ENCODE data around the gene NCOA3.

NCOA3 gene

DNA sequence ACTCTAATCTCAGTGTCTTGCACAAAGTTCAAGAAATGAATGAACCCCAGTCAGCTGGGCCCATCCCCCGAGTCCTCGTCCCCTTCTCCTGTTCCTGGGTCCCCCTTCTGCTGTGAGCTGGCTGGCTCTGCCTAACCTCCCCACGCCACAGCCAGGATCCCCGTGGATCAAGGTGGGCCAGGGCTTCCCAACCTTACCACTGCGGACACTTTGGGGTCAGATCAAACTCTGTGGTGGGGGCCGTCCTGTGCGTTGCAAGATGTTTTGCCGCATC, 167.4 kb downstream of the NCOA3 start:
- TF ChIP-seq, protein P1, sequence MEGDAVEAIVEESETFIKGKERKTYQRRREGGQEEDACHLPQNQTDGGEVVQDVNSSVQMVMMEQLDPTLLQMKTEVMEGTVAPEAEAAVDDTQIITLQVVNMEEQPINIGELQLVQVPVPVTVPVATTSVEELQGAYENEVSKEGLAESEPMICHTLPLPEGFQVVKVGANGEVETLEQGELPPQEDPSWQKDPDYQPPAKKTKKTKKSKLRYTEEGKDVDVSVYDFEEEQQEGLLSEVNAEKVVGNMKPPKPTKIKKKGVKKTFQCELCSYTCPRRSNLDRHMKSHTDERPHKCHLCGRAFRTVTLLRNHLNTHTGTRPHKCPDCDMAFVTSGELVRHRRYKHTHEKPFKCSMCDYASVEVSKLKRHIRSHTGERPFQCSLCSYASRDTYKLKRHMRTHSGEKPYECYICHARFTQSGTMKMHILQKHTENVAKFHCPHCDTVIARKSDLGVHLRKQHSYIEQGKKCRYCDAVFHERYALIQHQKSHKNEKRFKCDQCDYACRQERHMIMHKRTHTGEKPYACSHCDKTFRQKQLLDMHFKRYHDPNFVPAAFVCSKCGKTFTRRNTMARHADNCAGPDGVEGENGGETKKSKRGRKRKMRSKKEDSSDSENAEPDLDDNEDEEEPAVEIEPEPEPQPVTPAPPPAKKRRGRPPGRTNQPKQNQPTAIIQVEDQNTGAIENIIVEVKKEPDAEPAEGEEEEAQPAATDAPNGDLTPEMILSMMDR (IDR thresholded peaks at IDR 0.05; ENCODE audit: insufficient read depth, low read depth, low read length, missing control alignments), result no peak
- DNase-seq (ENCODE audit: low read depth), result no peak
- H3K4me3 ChIP-seq (ENCODE audit: low read length), result no peak overlapping the region

DNA sequence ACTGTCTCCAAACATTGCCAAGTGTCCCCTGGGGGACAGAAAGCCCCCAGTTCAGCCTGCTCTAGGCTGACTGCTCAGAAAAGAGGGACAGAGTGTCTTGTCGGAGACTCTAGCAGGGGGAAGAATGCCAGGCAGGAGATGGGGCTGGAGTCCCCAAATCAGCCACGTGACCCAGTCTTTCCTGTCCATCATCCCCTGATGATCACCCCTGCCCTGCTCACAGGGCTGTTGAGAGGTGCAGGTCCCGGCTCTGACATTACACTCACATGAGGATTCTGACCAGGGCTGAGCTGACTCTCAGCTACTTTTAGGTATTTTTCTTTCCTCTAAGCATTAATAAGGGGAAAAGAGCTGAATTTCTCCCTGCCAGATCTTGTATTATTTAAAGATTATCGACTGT, 167.8 kb downstream of the NCOA3 start:
- DNase-seq (ENCODE audit: low read depth), result no peak
- no peak overlapping the region for H3K4me3 ChIP-seq (ENCODE audit: low read length)
- TF ChIP-seq, protein P1 (IDR thresholded peaks at IDR 0.05; ENCODE audit: insufficient read depth, low read depth, low read length, missing control alignments), result no peak

DNA sequence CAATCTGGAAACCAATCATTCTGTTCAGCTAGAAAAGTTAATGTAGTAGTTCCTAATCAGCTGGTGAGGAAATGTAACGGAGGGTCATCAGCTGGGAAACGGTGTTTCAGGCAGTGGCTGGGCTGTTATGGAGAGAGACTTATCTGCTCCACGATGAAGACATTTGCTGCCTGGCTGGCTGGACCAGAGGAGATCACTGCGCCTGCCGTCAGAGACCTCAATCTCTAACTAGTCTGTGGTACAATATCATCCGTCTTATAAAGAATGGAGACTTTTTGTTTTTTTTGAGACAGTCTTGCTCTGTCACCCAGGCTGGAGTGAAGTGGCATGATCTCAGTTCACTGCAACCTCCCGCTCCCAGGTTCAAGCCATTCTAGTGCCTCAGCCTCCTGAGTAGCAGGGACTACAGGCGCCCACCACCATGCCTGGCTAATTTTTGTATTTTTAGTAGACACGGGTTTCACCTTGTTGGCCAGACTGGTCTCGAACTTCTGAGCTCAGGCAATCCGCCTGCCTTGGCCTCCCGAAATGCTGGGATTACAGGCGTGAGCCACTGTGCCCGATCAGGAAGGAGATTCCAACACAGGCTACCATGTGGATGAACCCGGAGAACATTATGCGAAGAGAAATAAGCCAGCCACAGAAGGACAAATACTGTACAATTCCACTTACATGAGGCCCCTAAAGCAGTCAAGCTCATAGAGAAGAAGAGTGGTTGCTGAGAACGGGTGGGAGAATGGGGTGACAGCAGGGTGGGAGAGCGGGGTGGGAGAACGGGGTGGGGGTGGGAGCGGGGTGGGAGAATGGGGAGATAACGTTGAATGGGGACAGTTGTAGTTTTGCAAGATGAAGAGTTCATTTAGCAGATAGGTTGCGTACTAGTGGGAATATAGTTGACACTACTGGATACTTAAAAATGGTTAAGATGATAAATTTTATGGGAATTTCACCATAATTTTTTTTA, 168.5 kb downstream of the NCOA3 start:
- TF ChIP-seq, protein P1 (IDR thresholded peaks at IDR 0.05; ENCODE audit: insufficient read depth, low read depth, low read length, missing control alignments), result no peak
- no peak for DNase-seq (ENCODE audit: low read depth)
- H3K4me3 ChIP-seq (ENCODE audit: low read length), result no peak overlapping the region

DNA sequence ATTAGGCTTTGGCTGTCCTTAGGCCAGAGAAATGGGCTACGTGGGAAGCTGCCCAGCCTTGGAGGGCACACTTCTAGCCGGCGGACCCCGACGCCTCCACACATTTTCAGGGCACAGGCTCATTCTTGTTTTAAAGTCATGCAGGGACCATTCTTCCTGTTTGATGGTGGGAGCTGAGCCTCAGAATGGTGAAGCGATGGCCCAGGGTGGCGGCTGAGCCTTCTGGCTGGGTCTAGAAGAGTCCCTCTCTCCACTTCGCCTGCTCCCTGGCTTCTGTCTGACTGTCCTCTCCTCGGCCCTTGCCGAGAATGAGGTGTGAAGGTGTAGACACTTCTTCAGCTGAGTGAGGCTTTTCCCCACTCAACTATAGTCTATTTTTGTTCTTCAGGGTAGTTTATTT, 169.2 kb downstream of the NCOA3 start:
- no peak overlapping the region for H3K4me3 ChIP-seq (ENCODE audit: low read length)
- no peak for DNase-seq (ENCODE audit: low read depth)
- TF ChIP-seq, protein P1 (IDR thresholded peaks at IDR 0.05; ENCODE audit: insufficient read depth, low read depth, low read length, missing control alignments), result no peak

DNA sequence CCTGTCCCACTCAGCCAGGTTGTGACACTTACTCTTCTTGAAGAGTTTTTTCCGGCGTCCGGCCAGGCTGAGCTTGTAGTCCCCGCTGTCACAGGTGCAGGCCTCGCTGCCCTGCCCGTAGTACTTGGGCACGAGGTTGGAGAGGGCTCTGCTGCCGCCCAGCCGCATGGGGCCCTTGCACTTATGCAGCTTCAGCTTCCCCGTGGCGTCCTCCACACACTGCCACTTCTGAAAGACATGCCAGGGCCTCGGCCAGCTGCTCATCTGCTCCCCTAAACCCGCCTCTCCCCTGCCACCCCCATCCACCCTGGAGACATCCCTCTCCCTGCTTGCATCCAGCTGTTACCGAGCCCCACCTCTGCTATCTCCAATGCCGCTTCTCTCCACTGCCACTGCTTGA, 170.5 kb downstream of the NCOA3 start:
- TF ChIP-seq, protein P1 (IDR thresholded peaks at IDR 0.05; ENCODE audit: insufficient read depth, low read depth, low read length, missing control alignments), result no peak
- no peak overlapping the region for H3K4me3 ChIP-seq (ENCODE audit: low read length)
- no peak for DNase-seq (ENCODE audit: low read depth)

DNA sequence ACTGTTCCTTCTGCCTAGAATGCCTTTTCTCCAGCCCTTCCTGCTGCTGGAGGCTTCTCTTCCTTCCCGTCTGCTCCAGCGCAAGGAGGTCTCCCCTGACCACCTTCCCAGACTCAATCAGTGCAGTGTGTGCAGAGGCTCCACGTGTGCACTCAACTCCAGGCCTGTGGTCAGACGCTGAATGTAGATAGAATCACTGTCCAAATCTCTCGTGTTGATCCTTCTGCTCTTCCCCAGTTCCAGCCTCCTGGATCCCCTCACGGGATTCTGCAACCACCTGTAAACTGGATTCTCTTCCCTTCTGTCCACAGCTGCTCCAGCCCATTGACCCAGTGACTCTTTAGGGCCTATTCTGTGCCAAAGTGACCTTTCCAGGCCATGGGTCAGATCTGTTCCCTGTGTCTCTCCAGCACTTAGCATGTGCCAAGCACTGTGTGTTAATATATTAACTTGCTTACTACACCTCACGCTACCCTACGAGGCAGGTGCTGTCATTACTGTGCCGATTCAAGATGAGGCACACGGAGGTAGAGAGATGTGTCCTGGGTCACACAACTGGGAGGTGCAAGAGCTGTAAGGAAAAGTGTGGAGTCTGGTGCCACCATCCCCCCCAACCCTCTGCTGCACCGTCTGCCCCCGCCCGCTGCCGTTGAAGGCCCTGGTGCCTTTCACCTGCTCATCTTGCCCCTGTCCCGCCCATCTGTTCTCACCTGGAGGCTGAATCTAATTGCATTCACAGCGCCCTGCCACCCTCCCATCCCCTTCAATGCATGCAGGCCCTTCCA, 171.4 kb downstream of the NCOA3 start:
- no peak overlapping the region for H3K4me3 ChIP-seq (ENCODE audit: low read length)
- TF ChIP-seq, protein P1 (IDR thresholded peaks at IDR 0.05; ENCODE audit: insufficient read depth, low read depth, low read length, missing control alignments), result no peak
- DNase-seq (ENCODE audit: low read depth), result no peak
